ENCODE measurements around the gene STK11.

The STK11 gene

GRCh38 chr19:1236576-1236975, 31.0 kb downstream of the STK11 start:
- Histone ChIP-seq H3K27ac (ENCODE audit: low read length) (no peak overlapping the region), H3K4me3 (ENCODE audit: low read length) (no peak overlapping the region), H3K4me1 (ENCODE audit: low read length) (peaks cover 7% of the 10 kb centered on the region), H3K79me2 (ENCODE audit: low read length) (no peaks in the 10 kb centered on the region), H2AFZ (ENCODE audit: low read length) (no peak overlapping the region), H3K9ac (ENCODE audit: low read length) (no peak overlapping the region), H4K20me1 (ENCODE audit: insufficient read depth, low read length) (no peaks in the 10 kb centered on the region), H3F3A (ENCODE audit: insufficient read depth, low read length) (peaks cover 23% of the 10 kb centered on the region), H3K9me2 (replicated peaks; ENCODE audit: insufficient read depth, low read length) (no peaks in the 10 kb centered on the region), H3K9me3 (replicated peaks; ENCODE audit: insufficient read depth, low read length) (no peaks in the 10 kb centered on the region), H3K27me3 (replicated peaks; ENCODE audit: insufficient read depth, low read length) (peaks cover 77% of the 10 kb centered on the region), H3K36me3 (replicated peaks; ENCODE audit: insufficient read depth, low read length) (no peaks in the 10 kb centered on the region), H3K4me2 (ENCODE audit: low read depth, low read length) (no peak overlapping the region)
- TF ChIP-seq EZH2 (optimal IDR thresholded peaks at IDR 0.05; ENCODE audit: low read depth, low read length) = no peak
- DNase-seq = no peak

- TF ChIP-seq EZH2phosphoT487 (IDR thresholded peaks at IDR 0.05; ENCODE audit: low read length) (peak; percentile 91), CTCF (IDR thresholded peaks at IDR 0.05; ENCODE audit: low read length) (no peak), EZH2 (optimal IDR thresholded peaks at IDR 0.05; ENCODE audit: low read depth, low read length) (peak; percentile 100)
- Histone ChIP-seq H3K9me3 (replicated peaks; ENCODE audit: insufficient read depth, low read length) (no peaks in the 10 kb centered on the region), H3K4me2 (ENCODE audit: low read depth, low read length) (peak overlapping the region; percentile 27; the same call in 1 of the 2 replicates), H3F3A (ENCODE audit: insufficient read depth, low read length) (peaks cover 23% of the 10 kb centered on the region), H3K9ac (ENCODE audit: low read length) (no peak overlapping the region), H3K79me2 (ENCODE audit: low read length) (peaks cover 5% of the 10 kb centered on the region), H3K4me1 (ENCODE audit: low read length) (peaks cover 7% of the 10 kb centered on the region), H3K27ac (ENCODE audit: low read length) (no peak overlapping the region), H3K9me2 (replicated peaks; ENCODE audit: insufficient read depth, low read length) (no peaks in the 10 kb centered on the region), H3K4me3 (ENCODE audit: low read length) (peak overlapping the region; percentile 17; the same call in 1 of the 2 replicates), H3K36me3 (replicated peaks; ENCODE audit: insufficient read depth, low read length) (no peaks in the 10 kb centered on the region), H2AFZ (ENCODE audit: low read length) (no peak overlapping the region), H3K27me3 (replicated peaks; ENCODE audit: insufficient read depth, low read length) (peaks cover 72% of the 10 kb centered on the region), H4K20me1 (ENCODE audit: insufficient read depth, low read length) (no peaks in the 10 kb centered on the region)
- no peak for DNase-seq
Observed at GRCh38 chr19:1237027-1237659, 31.6 kb downstream of the STK11 start.

- H3K4me3 ChIP-seq (ENCODE audit: low read length) = peak within 1 kb of the TSS; percentile 17; the same call in 1 of the 2 replicates
- peak within 1 kb of the TSS; percentile 27; the same call in 1 of the 2 replicates for H3K4me2 ChIP-seq (ENCODE audit: low read depth, low read length)
- no peaks in the 10 kb centered on the region for H3K36me3 ChIP-seq (replicated peaks; ENCODE audit: insufficient read depth, low read length)
- H3K27me3 ChIP-seq (replicated peaks; ENCODE audit: insufficient read depth, low read length) = peaks cover 65% of the 10 kb centered on the region
- H3F3A ChIP-seq (ENCODE audit: insufficient read depth, low read length) = peaks cover 23% of the 10 kb centered on the region
- H3K79me2 ChIP-seq (ENCODE audit: low read length) = peaks cover 12% of the 10 kb centered on the region
- no peaks in the 10 kb centered on the region for H3K9me2 ChIP-seq (replicated peaks; ENCODE audit: insufficient read depth, low read length)
- no peak within 1 kb of the TSS for H2AFZ ChIP-seq (ENCODE audit: low read length)
- no peak within 1 kb of the TSS for H3K9ac ChIP-seq (ENCODE audit: low read length)
- no peak within 1 kb of the TSS for H3K27ac ChIP-seq (ENCODE audit: low read length)
- peaks cover 7% of the 10 kb centered on the region for H3K4me1 ChIP-seq (ENCODE audit: low read length)
- DNase-seq = no peak
- no peak for TF ChIP-seq EZH2 (optimal IDR thresholded peaks at IDR 0.05; ENCODE audit: low read depth, low read length)
- no peak for TF ChIP-seq CTCF (IDR thresholded peaks at IDR 0.05; ENCODE audit: low read length)
- no peak for TF ChIP-seq EZH2phosphoT487 (IDR thresholded peaks at IDR 0.05; ENCODE audit: low read length)
- no peaks in the 10 kb centered on the region for H3K9me3 ChIP-seq (replicated peaks; ENCODE audit: insufficient read depth, low read length)
- no peaks in the 10 kb centered on the region for H4K20me1 ChIP-seq (ENCODE audit: insufficient read depth, low read length)
Observed at GRCh38 chr19:1237754-1238368, 32.3 kb downstream of the STK11 start, which contains the start of gene CBARP. TSS of gene CBARP (minus strand) at chr19:1238005. CDS start at chr19:1236100, 1,905 bp downstream.

Measured in MM.1S (cell line).